Keratinocyte (primary cell): Measurements from ENCODE around the gene TARBP2.

Experiments used
- CTCF ChIP-seq, 3 experiments: IDR thresholded peaks in 1 of 3; conservative IDR thresholded peaks in 1 of 3; optimal IDR thresholded peaks in 1 of 3; 2 replicates in 2 of 3; 3 replicates in 1 of 3; pipeline versions ENCODE3 to v1.5.1; 2011; ENCODE audit warnings: low read length in 3 of 3, mild to moderate bottlenecking in 3 of 3, moderate library complexity in 2 of 3, control low read depth in 1 of 3, inconsistent platforms in 1 of 3; ENCODE audit not compliant: insufficient read depth in 2 of 3; ENCODE audit errors: extremely low read depth in 1 of 3
- EZH2 ChIP-seq: IDR thresholded peaks from one replicate; pipeline ENCODE4 v1.6.1; 2012; ENCODE audit warnings: inconsistent platforms, mild to moderate bottlenecking, low read length, moderate library complexity

GRCh38 chr12:53472056-53472582, 29.0 kb upstream of the TARBP2 start:
- TF ChIP-seq CTCF (optimal IDR thresholded peaks at IDR 0.05 in 1 of 3, IDR thresholded peaks at IDR 0.05 in 1 of 3, conservative IDR thresholded peaks at IDR 0.05 in 1 of 3; ENCODE audit: extremely low read depth in 1 of 3, insufficient read depth in 2 of 3, low read length in 3 of 3) (no peak), EZH2 (no peak)
